KOPT-K1 (cell line): ENCODE results near the gene VMP1.
"Not testable (repeated sequence)": the region's sequence is repeated elsewhere in the genome, so short reads cannot be mapped to it uniquely, and the experiment has no call there.

Experiments used
- H3K27ac ChIP-seq: fragments of 200-600 bp; sonication (generic); 2 replicates; pipeline ENCODE4 v1.5.1; 2016; ENCODE audit warnings: antibody characterized with exemption, mild to moderate bottlenecking, low read depth, low read length; ENCODE audit not compliant: poor library complexity, severe bottlenecking
- H3K36me3 ChIP-seq: fragments of 200-600 bp; sonication (generic); 2 replicates; pipeline ENCODE4 v1.5.1; 2017; ENCODE audit warnings: antibody characterized with exemption, mild to moderate bottlenecking, low read length, moderate library complexity; ENCODE audit not compliant: insufficient read depth
- H3K9me3 ChIP-seq: fragments of 200-600 bp; sonication (generic); 2 replicates; pipeline ENCODE4 v1.5.1; 2017; ENCODE audit warnings: antibody characterized with exemption, low read length, mild to moderate bottlenecking; ENCODE audit not compliant: insufficient read depth, poor library complexity, severe bottlenecking

VMP1 gene

DNA sequence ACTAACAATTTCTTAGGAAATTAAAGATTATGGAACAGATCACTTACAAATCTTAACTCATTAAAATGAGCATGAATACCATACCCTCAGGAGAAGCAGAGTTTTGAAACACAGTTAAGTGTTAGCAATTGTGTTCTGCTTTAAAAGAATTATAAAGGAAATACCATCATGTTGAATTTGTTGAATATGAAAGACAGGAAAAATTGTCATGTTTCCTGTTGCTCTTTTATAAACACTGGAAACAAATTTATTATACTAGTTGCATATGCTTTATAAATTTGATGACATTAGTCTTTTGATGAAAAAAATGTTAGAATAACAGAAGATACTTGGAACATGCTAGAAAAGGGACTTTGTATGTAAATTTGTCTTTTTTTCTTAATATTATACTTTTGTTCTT lies 59.7 kb downstream of the VMP1 start:
- peaks cover 32% of the 10 kb centered on the region for H3K36me3 ChIP-seq
- H3K27ac ChIP-seq, result no peak overlapping the region
- H3K9me3 ChIP-seq, result no peaks in the 10 kb centered on the region

GRCh38 chr17:59769887-59770286 lies 62.4 kb downstream of the VMP1 start:
- H3K36me3 ChIP-seq, result peaks cover 51% of the 10 kb centered on the region
- no peaks in the 10 kb centered on the region for H3K9me3 ChIP-seq
- no peak overlapping the region for H3K27ac ChIP-seq

DNA sequence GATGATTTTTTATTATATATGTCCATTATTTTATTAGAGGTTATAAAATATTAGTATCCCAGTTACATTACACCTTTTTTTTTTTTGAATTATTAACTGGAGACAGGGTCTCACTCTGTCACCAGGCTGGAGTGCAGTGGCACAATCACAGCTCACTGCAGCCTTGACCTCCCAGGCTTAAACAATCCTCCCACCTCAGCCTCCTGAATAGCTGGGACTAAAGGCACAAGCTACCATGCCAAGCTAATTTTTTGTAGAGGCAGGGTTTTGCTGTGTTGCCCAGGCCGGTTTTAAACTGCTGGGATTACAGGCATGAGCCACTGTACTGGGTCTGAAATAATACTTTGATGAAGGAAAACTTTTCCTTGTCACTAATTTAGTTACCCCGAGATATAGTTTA lies 63.6 kb downstream of the VMP1 start:
- no peaks in the 10 kb centered on the region for H3K9me3 ChIP-seq
- no peak overlapping the region for H3K27ac ChIP-seq
- peaks cover 55% of the 10 kb centered on the region for H3K36me3 ChIP-seq

- Histone ChIP-seq H3K9me3 (no peaks in the 10 kb centered on the region), H3K27ac (no peak overlapping the region), H3K36me3 (peaks cover 69% of the 10 kb centered on the region)
Measured at GRCh38 chr17:59775786-59776350, 68.4 kb downstream of the VMP1 start.

- Histone ChIP-seq H3K27ac (no peak overlapping the region), H3K9me3 (no peaks in the 10 kb centered on the region), H3K36me3 (peaks cover 69% of the 10 kb centered on the region)
Measured at GRCh38 chr17:59776577-59776976, 69.1 kb downstream of the VMP1 start.

DNA sequence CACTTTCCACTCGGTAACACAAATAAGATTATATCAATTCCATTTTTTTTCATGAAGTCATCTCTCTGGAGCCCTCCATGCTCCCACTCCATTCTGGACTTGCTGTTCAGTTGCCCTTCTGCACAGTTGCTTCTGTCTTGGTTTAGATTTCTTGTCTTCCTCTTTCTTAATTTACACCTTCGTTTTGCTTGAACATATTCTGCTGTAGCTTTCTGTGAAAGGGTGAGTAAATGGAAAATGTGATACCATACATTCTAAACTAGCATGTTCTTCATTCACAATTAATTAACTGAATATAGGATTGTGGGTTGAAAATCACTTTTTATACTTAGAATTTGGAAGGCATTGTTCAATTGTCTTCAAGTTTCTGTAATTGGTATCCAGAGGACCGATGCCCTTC lies 69.6 kb downstream of the VMP1 start:
- H3K36me3 ChIP-seq, result peaks cover 67% of the 10 kb centered on the region
- no peaks in the 10 kb centered on the region for H3K9me3 ChIP-seq
- H3K27ac ChIP-seq, result no peak overlapping the region

DNA sequence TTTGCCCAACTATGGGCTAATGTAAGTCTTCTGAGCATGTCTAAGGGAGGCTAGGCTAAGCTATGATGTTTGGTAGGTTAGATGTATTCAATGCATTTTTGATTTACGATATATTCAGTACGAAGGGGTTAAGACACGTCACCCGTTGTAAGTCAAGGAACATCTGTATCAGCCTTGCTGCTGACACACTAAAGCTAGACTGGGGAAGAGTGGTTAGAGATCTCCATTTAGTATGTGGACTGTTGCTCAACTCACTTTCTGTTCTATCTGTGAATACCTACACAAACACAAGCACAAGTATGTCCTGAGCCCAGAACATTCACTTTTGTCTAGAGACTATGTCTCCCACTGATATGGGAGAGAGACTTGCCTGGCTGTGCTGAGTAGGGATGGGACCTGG lies 71.5 kb downstream of the VMP1 start:
- H3K9me3 ChIP-seq, result no peaks in the 10 kb centered on the region
- H3K27ac ChIP-seq, result no peak overlapping the region
- peaks cover 55% of the 10 kb centered on the region for H3K36me3 ChIP-seq

DNA sequence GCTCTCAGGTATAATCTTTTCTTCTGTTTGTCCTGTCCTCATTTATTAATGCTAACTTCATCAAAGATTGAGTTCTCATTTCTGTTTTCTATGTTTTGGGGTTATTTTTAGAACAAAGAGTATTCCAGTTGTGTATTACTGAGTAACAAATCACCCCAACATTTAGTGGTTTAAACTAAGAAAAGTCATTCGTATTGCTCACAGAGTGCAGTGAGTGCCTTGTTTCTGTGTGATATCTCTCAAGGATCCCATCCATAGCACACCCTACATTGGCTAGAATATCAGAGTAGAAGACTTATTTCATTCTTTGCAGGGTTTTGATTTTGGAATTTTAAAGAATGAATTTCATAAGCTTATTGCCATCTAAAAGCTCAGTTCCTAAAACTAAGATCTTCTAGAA lies 72.1 kb downstream of the VMP1 start:
- Histone ChIP-seq H3K36me3 (peaks cover 49% of the 10 kb centered on the region), H3K27ac (no peak overlapping the region), H3K9me3 (no peaks in the 10 kb centered on the region)

DNA sequence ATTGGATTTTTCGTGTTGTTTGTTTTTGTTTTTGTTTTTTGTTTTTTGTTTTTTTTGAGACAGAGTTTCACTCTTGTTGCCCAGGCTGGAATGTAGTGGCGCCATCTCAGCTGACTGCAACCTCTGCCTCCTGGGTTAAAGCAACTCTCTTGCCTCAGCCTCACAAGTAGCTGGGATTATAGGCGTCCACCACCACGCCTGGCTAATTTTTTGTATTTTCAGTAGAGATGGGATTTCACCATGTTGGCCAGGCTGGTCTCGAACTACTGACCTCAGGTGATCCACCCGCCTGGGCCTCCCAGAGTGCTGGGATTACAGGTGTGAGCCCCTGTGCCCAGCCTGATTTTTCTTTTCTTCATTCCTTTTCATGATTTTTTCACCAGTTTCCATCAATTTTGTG lies 73.1 kb downstream of the VMP1 start:
- H3K27ac ChIP-seq, H3K9me3 ChIP-seq: not testable (repeated sequence)
- peaks cover 39% of the 10 kb centered on the region for H3K36me3 ChIP-seq

DNA sequence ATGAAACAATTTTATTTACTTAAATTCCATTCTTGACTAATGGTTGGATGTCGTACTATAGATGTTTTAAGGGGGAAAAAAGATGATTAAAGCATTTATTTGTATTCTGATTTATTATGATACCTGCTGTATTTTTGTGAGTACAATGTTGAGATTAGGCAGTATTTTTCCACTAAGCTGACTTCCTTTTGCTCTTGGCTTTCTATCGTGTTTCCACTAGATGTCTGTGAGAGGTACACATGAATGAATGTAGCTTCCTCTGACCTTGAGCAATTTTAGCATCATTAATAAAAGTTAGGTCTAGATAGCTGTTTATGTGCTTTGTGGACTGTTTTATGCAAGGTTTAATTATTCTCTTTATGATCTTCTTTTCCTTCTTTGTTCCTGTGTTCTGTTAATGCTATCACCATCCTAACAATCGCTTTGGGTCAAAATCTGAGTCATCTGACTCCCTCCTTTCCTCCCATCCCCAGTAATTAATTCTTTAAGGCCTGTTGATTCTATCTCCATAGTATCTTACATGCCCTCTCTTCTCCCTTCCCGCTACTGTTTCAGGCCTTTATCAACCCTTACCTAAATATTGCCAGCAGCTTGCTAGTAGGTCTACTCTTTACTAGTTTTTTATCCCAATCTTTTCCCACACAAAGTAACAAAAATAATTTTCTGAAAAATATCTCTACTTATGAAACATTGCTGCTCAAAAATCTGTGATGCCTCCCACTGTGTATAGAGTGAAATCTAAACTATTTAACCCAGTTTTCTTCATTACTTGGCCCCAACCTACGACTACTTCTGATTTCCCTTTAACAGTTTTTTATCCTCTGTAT lies 76.0 kb downstream of the VMP1 start:
- Histone ChIP-seq H3K9me3 (no peaks in the 10 kb centered on the region), H3K27ac (no peak overlapping the region), H3K36me3 (peaks cover 16% of the 10 kb centered on the region; the same call in 1 of the 2 replicates)

- H3K36me3 ChIP-seq, result 0 out of 2 replicates have a peak, but pooled peaks cover 5% of the 10 kb centered on the region
- H3K9me3 ChIP-seq, result no peaks in the 10 kb centered on the region
- H3K27ac ChIP-seq, result peak overlapping the region; percentile 71
Measured at GRCh38 chr17:59785091-59785799, 77.8 kb downstream of the VMP1 start.

DNA sequence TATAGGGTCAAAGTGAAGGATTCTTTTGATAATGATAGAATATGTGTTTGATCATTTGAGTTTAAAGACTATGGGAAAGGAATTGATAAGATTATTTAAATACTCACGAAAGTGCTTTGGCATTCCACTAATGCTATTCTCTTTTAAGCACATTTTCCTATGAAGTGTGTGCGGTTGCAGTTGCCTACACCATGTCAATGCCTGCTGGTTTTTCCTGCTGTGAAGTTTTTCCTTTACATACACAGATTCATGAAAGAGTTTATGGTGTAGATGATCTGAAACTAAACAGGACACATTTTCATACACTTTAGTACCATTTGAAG lies 78.7 kb downstream of the VMP1 start:
- no peaks in the 10 kb centered on the region for H3K36me3 ChIP-seq

GRCh38 chr17:59786536-59787319 lies 79.3 kb downstream of the VMP1 start:
- Histone ChIP-seq H3K27ac (peak overlapping the region; percentile 71), H3K36me3 (no peaks in the 10 kb centered on the region), H3K9me3 (no peaks in the 10 kb centered on the region)

More for the DNA sequence above, 78.7 kb downstream of the VMP1 start:
- peak overlapping the region; percentile 71 for H3K27ac ChIP-seq
- no peaks in the 10 kb centered on the region for H3K9me3 ChIP-seq

DNA sequence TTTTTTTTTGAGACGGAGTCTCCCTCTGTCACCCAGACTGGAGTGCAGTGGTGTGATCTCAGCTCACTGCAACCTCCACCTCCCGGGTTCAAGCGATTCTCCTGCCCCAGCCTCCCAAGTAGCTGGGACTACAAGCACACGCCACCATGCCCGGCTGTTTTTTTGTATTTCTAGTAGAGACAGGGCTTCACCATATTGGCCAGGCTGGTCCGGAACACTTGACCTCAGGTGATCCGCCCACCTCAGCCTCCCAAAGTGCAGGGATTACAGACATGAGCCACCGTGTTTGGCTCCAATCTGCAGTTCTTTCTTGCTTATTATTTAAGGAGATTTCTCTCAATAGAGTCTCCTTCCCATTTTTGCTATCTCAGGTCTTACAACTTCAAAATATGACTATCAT lies 82.4 kb downstream of the VMP1 start:
- H3K27ac ChIP-seq, H3K9me3 ChIP-seq: not testable (repeated sequence)
- peaks cover 11% of the 10 kb centered on the region for H3K36me3 ChIP-seq

DNA sequence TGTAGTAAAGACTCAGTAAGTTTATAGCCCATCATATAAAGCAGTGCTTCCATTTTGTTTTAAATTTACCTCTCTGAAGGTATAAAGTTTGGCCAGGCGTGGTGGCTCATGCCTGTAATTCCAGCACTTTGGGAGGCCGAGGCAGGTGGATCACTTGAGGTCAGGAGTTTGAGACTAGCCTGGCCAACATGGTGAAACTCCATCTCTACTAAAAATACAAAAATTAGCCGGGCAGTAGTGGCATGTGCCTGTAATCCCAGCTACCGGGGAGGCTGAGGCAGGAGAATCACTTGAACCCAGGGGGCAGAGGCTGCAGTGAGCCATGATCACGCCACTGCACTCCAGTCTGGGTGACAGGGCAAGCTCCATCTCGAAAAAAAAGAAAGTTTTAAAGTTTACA lies 83.0 kb downstream of the VMP1 start:
- not testable (repeated sequence) for H3K27ac ChIP-seq, H3K9me3 ChIP-seq
- H3K36me3 ChIP-seq, result peaks cover 16% of the 10 kb centered on the region
